GM23338 (cell line): Measurements from ENCODE around the gene LPCAT4.

Experiments
- CREB1 ChIP-seq: fragments of 250-450 bp; sonication (Bioruptor Pico); IDR thresholded peaks from 2 replicates; pipeline ENCODE4 v1.5.0; 2020; ENCODE audit warnings: low read depth, mild to moderate bottlenecking, moderate library complexity
- CTCF ChIP-seq, 2 experiments: fragments of 200-600 bp in 1 of 2; sonication (generic) in 1 of 2; conservative IDR thresholded peaks; 2 replicates each; pipeline versions ENCODE4 v1.5.1 to v1.6.1; 2016 to 2017; ENCODE audit warnings: antibody characterized with exemption in 2 of 2, low read depth in 2 of 2, mild to moderate bottlenecking in 2 of 2, moderate library complexity in 1 of 2
- ETS1 ChIP-seq: IDR thresholded peaks from 2 replicates; pipeline ENCODE4 v1.6.1; 2016; ENCODE audit warnings: antibody characterized with exemption
- EZH2 ChIP-seq: fragments of 200-600 bp; sonication (generic); IDR thresholded peaks from one replicate; pipeline ENCODE4 v1.8.0; 2017; ENCODE audit warnings: antibody characterized with exemption, mild to moderate bottlenecking, low read depth; ENCODE audit not compliant: unreplicated experiment
- EZH2phosphoT487 ChIP-seq: fragments of 200-600 bp; sonication (generic); IDR thresholded peaks from one replicate; pipeline ENCODE4 v1.8.1; 2018; ENCODE audit warnings: antibody characterized with exemption; ENCODE audit not compliant: unreplicated experiment
- JUNB ChIP-seq: IDR thresholded peaks from one replicate; pipeline ENCODE4 v1.6.1; 2016; ENCODE audit warnings: antibody characterized with exemption; ENCODE audit not compliant: unreplicated experiment
- POLR2AphosphoS5 ChIP-seq: IDR thresholded peaks from 2 replicates; pipeline ENCODE4 v1.6.1; 2016; ENCODE audit warnings: antibody characterized with exemption, low read depth
- REST ChIP-seq: IDR thresholded peaks from one replicate; pipeline ENCODE4 v1.6.1; 2018; ENCODE audit warnings: antibody characterized with exemption; ENCODE audit not compliant: unreplicated experiment
- STAT1 ChIP-seq: IDR thresholded peaks from one replicate; pipeline ENCODE4 v1.6.1; 2016; ENCODE audit warnings: antibody characterized with exemption; ENCODE audit not compliant: unreplicated experiment
- ZNF331 ChIP-seq: fragments of 250-450 bp; sonication (Bioruptor Pico); IDR thresholded peaks from 2 replicates; pipeline ENCODE4 v1.5.0; 2020; ENCODE audit warnings: low read depth, mild to moderate bottlenecking, moderate library complexity

DNA sequence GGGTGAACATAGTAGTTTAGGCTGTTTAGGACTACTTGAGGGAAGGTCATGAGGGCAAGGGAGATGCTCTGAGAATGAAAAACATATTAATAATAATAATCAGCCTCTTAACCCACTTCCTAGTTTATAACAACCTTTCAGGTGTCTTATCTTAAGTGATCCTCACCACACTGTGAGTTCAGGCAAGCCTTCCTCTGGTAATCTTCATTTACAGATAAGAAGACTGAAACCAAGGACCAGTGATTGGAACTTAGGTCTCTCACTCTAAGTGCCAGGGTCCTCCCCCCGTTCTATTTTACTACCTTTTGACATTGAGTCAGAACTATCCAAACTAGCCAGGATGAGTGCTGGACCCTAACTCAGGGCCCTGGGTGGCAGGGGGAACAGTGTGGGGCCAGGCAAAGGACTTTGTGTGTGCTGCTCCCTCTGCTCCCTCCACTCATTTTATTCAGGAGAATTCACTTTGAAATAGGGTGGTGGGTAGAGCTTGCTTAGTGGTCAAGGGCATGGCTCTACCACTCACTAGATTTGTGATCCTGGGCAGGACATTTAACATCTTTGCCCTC, 18.2 kb downstream of the LPCAT4 start:
- TF ChIP-seq CTCF (conservative IDR thresholded peaks at IDR 0.05; ENCODE audit: low read depth in 2 of 2) (no peak), EZH2phosphoT487 (no peak), CREB1 (no peak), POLR2AphosphoS5 (no peak), EZH2 (no peak), REST (no peak), STAT1 (no peak), JUNB (no peak), ZNF331 (CRISPR knock-in tag) (no peak), ETS1 (no peak)
